Measurements from ENCODE around the gene DCLK2. TPM values are rescaled to one million over a fixed set of nuclear protein-coding genes. Genes with fewer than 3 reads are reported as not detected.

DCLK2 gene
- total RNA-seq: 0.96 TPM in 1 of 2 replicates, not detected in the other

GRCh38 chr4:150078041-150078578 lies at the start of gene DCLK2:
Gene DCLK2 (plus strand): TSS chr4:150078445. CDS start chr4:150079028, 583 bp downstream.

Measured in tracheal epithelial cell (primary cell).